Glomerular visceral epithelial cell (primary cell): Measurements from ENCODE around the gene SDHAF1.
"Not testable (repeated sequence)": the region's sequence is repeated elsewhere in the genome, so short reads cannot be mapped to it uniquely, and the experiment has no call there.

Experiments
- DNase-seq: peaks from one replicate; pipeline ENCODE4 v3.0.0-alpha.2; 2016; ENCODE audit errors: extremely low spot score

The SDHAF1 gene

DNA sequence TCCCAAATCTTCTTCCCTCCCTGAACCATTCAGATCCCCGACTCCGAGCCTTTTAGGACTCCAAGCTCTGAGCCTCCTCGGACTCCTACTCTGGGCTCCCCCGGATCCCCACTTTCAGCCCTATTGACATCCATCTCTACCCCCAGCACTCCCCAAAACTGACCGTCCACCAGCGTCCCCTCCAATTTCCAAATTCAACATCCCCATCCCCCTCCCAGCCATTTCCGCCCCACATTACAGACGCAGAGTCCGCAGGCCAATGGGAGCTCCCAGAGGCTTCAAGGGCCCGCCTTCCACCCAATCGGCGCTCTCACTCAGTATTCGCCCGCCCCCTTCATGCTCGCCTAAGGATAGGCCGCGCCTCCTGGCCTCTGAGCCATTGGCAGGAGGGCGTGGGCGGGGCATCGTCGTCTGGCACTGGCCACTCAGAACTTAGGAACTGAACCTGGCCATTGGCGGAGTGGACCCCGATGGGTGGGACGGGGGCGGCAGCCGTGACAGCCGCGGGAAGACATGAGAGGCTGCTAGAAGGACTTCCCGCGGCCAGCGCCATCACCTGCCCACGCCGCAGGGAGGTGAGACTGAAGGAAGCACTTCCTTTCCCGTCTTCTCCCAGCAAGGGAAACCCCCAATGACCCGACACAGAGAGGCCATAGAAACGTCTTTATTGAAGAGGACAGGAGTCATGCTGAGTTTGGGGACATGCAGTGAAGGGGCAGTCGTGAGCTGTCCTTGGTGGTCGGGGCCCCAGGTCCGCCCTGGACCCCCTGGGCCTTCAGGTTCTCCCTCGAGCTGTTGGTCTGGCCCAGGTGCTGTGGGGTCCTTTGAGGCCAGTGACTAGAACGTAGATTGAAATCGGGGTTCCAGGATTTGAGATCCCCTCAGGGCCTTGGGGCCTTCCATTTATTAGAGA is 19.3 kb downstream of the SDHAF1 start, which contains the start of gene ALKBH6:
ALKBH6 (minus strand) TSS at position 202 of the 913 bp plus-strand sequence. CDS start 816 bp downstream, outside the sequence.
- peak; percentile 99 for DNase-seq

DNA sequence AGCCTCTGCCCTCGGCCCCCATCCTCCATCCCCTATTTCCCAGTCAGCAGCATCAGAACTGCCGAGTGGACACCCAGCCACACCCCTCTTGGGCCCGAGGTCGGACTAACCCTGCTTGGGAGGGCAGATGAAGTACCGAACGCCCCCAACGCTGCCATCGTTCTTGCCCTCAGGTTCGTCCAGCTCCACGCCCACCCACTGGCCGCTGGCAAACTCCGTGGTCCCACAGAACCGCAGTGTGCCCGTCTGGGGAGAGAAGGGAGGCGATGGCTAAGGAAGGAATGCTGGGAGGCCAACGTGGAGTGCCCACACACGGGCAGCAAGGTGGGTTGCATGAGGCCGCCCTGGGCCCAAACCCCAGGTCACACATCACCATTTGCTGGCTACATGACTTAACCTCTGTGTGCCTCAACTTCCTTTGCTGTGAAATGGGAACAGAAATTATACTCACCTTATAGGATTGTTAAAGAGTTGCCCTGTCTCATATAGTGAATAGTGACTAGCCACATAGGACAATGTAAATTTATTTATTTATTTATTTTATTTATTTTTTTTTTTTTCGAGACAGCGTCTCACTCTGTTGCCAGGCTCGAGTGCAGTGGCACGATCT is 24.2 kb downstream of the SDHAF1 start:
- no peak for DNase-seq

DNA sequence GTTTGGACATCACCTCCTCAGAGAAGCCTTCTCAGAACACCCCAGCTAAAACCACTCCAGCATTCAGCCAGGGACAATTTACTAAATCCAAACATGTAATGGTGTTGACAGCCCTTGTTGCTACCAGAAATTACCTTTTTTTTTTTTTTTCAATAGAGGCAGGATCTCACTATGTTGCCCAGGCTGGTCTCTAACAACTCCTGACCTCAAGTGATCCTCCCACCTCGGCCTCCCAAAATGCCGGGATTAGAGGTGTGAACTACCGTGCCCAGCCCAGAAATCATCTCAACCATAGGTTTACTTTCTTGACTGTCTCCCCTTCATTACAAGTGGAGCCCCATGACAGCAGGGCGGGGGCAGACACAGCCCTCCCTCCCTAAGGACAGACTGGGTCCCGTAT is 28.4 kb downstream of the SDHAF1 start:
- DNase-seq, result no peak

GRCh38 chr19:36025541-36025940 is 30.6 kb downstream of the SDHAF1 start:
- no peak for DNase-seq

DNA sequence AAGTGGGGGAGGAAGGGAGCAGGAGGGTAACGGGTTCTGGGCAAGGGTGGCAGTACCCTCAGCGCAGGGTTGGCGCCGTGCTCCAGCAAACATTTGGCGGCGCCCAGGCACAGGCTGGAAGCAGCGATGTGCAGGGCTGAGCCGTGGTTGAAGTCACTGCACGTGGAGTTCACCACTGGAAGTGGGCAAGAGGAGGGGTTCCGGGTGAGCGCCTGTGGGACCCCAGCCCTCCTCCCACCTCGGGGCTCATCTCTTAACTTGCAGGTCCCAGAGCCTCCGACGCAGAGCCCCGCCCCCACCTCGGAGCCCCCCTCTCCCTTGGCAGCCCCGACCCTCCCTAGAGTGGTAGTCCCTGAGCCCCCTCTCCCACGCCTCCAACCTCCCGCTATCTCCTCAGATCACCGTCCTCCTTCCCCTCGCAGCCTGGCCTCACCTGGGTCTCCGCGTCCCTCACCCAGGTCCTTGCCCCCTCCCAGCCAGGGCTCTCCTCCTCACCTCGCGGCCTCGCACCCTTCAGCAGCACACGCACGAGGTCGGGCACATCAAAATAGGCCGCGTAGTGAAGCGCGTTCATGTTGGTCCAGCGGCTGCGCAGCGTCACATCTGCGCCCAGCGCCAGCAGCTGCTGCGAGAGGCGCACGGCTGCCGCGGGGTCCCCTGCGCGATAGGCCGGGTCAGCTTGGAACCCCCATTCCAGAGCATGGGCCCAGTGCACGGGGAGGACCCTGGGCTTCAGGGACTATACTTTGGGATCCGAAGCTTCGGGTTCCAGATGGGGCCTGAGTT is 31.3 kb downstream of the SDHAF1 start:
- no peak for DNase-seq

- no peak for DNase-seq
Measured at GRCh38 chr19:36027696-36028095, 32.7 kb downstream of the SDHAF1 start.

DNA sequence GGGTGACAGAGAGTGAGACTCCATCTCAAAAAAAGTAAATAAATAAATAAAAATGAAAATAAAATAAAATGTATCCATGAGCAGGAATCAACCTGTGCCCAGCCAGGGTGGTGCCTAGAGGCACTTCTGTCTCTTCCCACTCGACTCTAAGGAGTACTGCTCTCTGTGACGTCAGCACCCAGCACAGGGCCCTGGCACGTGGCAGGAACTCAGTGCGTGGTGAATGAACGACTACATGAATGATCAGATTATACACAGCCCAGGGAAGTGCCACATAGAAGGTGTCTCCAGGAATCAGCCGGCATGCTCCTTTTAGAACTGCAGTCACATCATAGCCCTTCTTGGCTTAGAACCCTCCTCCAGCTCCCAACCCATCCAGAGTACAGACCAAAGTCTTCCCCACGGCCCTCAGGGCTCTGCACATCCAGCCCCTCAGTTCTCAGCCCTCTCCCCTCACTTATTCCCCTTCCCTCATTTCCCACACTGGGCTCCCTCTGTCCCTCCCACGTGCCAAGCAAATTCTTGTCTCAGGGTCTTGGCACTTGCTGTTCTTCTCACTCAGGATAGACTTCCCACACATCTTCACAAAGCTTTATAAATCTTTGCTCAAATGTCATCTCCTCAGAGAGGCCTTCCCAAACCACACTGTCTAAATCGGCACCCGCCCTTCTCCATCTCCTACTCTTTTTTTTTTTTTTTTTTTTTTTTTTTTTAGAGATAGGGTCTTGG is 33.5 kb downstream of the SDHAF1 start:
- DNase-seq, result no peak

- DNase-seq, result peak; percentile 34
Measured at GRCh38 chr19:36030264-36031148, 35.5 kb downstream of the SDHAF1 start.

DNA sequence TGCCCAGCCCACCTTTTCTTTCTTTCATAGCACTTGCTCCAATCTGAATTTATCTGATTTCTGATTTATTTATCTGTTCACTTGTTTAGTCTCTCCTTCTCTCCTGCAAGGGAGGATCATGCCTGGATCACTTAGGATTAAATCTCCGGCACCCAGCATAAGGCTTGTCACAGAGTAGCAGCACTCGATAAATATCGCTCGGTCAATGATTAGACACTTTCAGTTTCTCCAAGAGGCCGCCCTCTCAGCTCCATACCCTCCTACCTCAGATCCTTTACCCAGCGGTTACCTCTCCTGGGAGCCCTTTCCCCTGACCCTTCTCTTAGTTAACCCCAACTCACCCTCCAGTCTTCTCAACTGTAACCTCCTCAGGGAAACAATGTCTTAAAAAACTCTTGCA is 36.3 kb downstream of the SDHAF1 start:
- DNase-seq, result no peak

DNA sequence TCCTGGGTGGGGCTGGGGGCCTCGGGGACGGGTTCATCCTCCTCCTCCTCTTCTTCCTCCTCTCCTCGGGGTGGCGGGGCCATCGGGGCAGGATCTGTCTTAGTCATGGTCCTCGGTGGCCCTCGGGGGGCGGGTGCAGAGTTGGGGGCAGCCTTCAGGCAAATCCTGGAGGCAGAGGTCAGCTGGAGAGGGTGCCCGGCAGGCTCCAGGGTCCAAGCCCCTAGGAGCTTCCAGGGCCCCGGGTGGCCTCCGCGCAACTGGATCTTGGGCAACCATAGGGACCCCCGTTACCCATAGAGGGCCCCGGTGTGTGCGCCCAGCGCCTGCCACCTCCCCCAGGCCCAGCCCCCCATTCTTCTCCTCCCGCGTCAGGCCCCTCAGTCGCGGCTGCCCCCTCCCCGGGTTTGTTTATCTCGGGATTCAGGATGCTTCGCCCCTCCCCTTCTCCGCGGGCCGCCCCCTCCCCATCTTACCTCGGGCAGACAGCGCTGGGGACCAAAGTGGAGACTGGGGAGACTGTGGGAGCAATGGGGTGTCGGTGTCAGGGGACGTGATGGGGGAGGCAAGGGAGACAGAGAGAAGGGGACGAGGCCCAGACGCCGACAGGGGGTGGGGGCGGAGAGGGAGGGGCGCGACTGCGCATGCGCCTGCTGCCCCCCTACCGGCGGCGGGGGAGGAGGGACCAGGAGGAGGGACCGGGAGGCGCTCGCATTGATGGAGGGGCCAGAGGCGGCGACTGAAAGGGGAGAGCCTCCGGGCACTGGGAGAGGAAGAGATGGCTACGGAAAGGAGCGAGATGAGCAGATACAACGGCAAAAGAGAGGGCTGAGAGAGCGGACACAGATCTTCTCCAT is 37.5 kb downstream of the SDHAF1 start, which contains the start of gene CLIP3:
CLIP3 (minus strand) TSS at position 623 of the 854 bp plus-strand sequence; CDS start at position 107, 516 bp downstream.
- peak; percentile 75 for DNase-seq

- no peak for DNase-seq
Measured at GRCh38 chr19:36040495-36040894, 45.5 kb downstream of the SDHAF1 start.

DNA sequence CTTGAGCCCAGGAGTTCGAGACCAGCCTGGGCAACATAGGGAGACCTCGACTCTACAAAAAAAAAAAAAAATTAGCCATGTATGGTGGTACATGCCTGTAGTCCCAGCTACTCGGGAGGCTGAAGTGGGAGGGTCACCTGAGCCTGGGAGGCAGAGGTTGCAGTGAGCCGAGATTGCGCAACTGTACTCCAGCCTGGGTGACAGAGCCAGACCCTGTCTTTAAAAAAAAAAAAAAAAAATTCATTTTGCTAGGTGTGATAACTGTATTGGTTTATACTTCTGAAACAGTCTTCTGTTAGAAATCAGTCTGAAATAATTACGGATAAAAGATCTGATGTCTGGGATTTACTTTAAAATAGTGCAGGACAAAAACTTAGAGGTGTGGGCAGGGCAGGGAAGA is 46.1 kb downstream of the SDHAF1 start:
- DNase-seq, result not testable (repeated sequence)

GRCh38 chr19:36041831-36042230 is 46.8 kb downstream of the SDHAF1 start:
- peak; percentile 72 for DNase-seq

DNA sequence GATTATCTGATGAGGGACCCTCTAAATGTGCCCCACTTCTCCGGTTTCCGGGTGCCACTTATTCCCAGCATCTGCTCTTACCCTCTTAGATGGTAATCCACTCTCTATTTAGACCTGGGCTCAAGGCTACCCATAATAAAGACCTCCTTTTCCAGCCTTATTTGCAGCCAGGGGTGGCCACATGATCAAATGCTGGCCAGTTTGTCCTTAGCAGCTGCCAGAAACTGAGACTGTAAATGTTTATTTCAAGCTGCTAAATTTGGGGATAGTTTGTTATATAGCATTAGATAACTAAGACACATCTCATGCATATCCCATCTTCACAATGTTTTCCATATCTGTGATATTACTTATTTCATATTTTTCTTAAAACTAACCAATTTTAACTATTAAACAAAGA is 49.0 kb downstream of the SDHAF1 start:
- DNase-seq, result no peak
